HG03108 (cell line): ENCODE measurements around the gene CHD5.
"Not testable (repeated sequence)": the region's sequence is repeated elsewhere in the genome, so short reads cannot be mapped to it uniquely, and the experiment has no call there.

Experiments
- ATAC-seq: cut with Tn5 transposase; IDR thresholded peaks from one replicate; pipeline ENCODE4 v1.9.1; 2021; ENCODE audit warnings: moderate library complexity; ENCODE audit not compliant: unreplicated experiment

Gene CHD5

GRCh38 chr1:6070450-6070974, 109.6 kb downstream of the CHD5 start:
- ATAC-seq, result no peak

GRCh38 chr1:6069573-6069972, 110.5 kb downstream of the CHD5 start:
- ATAC-seq, result no peak

- ATAC-seq, result no peak
Measured at GRCh38 chr1:6068932-6069331, 111.2 kb downstream of the CHD5 start.

GRCh38 chr1:6068073-6068472, 112.0 kb downstream of the CHD5 start:
- no peak for ATAC-seq

- no peak for ATAC-seq
Measured at GRCh38 chr1:6066680-6067079, 113.4 kb downstream of the CHD5 start.

- no peak for ATAC-seq
Measured at GRCh38 chr1:6065093-6065858, 114.8 kb downstream of the CHD5 start.

- not testable (repeated sequence) for ATAC-seq
Measured at GRCh38 chr1:6063532-6064053, 116.5 kb downstream of the CHD5 start.

GRCh38 chr1:6062670-6063069, 117.5 kb downstream of the CHD5 start:
- ATAC-seq, result no peak

GRCh38 chr1:6059866-6060265, 120.3 kb downstream of the CHD5 start:
- no peak for ATAC-seq

GRCh38 chr1:6057170-6057845, 122.8 kb downstream of the CHD5 start:
- no peak for ATAC-seq

- no peak for ATAC-seq
Measured at GRCh38 chr1:6056572-6056948, 123.6 kb downstream of the CHD5 start.

GRCh38 chr1:6054596-6054995, 125.5 kb downstream of the CHD5 start:
- ATAC-seq, result no peak

- no peak for ATAC-seq
Measured at GRCh38 chr1:6053206-6053546, 126.9 kb downstream of the CHD5 start.

GRCh38 chr1:6052543-6053205, 127.4 kb downstream of the CHD5 start:
- no peak for ATAC-seq
